ENCODE results near the gene LITAF. TPM values are rescaled to one million over a fixed set of nuclear protein-coding genes. Genes with fewer than 3 reads are reported as not detected.

The LITAF gene
- total and polyA plus RNA-seq, 3 donors from 2014 or later, result 9.9 to 31.5 (median 13.6) TPM

DNA sequence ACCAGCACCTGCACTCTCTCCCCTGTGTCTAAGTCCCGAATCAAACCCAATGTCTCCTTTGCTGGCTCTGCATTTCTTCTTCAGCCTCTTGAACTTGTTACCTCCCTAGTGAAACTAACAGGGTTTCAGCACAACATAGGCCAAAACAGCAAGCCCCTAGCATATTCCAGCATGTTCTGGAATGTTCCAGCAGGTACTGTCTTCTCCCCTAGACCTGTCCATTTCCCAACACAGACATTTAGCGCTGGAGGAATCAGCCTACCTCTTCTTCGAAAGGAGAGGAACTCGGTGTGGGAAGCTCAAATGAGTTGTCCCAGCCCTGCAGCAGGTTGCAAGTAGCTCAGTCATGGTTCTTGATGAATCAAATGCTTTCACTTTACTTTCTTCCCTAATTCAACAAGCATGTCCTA, 47.1 kb downstream of the LITAF start:
- 74 to 78% methylated on average over 4 of the region's 4 CpGs for WGBS, 2 donors
- Histone ChIP-seq H3K4me3 (no peak overlapping the region), H3K4me1 (no peaks in the 10 kb centered on the region), H3K27ac (no peak overlapping the region), H3K27me3 (no peaks in the 10 kb centered on the region), H3K9me3 (no peaks in the 10 kb centered on the region), H3K36me3 (ENCODE audit: low read depth, missing control alignments) (no peaks in the 10 kb centered on the region)
- DNase-seq, result no peak
- TF ChIP-seq CTCF (IDR thresholded peaks at IDR 0.05) (no peak), POLR2A (IDR thresholded peaks at IDR 0.05) (no peak)
- intact Hi-C loops (cut with DNase I; ENCODE audit: low total_unique reads), result no loop called here

DNA sequence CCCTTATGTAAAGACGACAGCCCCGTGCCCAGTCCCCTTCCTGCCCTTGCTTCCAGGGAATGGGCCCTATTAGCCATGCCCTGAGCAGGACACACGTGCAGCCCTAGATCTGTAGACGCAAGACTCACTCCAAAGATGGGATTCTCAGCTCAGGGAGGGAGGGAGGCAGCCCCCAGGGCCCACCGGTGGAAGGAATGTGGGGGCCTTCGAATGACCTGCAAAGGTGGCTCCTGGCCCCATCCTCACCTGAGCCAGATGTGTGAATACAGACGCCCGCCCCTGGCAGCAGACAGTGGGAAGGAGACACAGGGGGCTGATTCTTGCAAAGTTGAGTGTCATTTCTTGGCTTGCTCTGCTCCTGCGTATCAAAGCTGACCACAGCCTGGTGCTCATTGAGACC, 47.8 kb downstream of the LITAF start:
- intact Hi-C loops (cut with DNase I; ENCODE audit: low total_unique reads), result no loop called here
- H3K27ac ChIP-seq, result no peak overlapping the region
- H3K27me3 ChIP-seq, result no peaks in the 10 kb centered on the region
- H3K4me3 ChIP-seq, result no peak overlapping the region
- DNase-seq, result no peak
- no peak for TF ChIP-seq CTCF (IDR thresholded peaks at IDR 0.05)
- no peak for TF ChIP-seq POLR2A (IDR thresholded peaks at IDR 0.05)
- H3K4me1 ChIP-seq, result no peaks in the 10 kb centered on the region
- H3K9me3 ChIP-seq, result no peaks in the 10 kb centered on the region
- 85 to 93% methylated on average over 3 to 9 of the region's 9 CpGs for WGBS, 2 donors
- H3K36me3 ChIP-seq (ENCODE audit: low read depth, missing control alignments), result no peaks in the 10 kb centered on the region

DNA sequence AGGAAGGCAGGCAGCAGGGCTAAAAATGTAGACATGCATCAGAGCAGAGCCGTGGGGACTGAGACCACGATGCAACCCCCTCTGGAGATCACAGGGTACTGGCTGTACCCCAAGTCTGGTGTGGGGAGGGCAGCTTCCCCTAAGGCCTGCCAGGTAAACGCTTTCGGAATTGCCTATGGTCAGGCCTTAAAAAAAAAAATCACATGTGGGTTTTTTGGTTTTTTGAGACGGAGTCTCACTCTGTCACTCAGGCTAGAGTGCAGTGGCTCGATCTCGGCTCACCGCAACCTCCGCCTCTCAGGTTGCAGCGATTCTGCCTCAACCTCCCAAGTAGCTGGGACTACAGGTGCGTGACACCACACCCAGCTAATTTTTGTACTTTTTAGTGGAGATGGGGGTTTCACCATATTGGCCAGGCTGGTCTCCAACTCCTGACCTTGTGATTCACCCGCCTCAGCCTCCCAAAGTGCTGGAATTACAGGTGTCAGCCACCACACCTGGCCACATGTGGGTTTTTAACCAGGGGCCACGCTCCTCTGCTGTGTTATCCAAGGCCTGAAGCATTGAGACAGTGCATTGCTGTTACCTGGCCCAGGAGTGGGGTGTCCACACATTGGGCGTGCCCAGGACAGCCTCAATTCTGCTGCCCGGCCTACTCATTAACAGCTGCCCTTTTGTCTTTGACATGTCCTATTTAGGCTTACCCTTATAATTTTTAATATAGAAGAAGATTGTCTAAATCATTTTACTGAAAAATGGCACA, 50.4 kb downstream of the LITAF start:
- TF ChIP-seq CTCF (IDR thresholded peaks at IDR 0.05), result no peak
- no peak for TF ChIP-seq POLR2A (IDR thresholded peaks at IDR 0.05)

DNA sequence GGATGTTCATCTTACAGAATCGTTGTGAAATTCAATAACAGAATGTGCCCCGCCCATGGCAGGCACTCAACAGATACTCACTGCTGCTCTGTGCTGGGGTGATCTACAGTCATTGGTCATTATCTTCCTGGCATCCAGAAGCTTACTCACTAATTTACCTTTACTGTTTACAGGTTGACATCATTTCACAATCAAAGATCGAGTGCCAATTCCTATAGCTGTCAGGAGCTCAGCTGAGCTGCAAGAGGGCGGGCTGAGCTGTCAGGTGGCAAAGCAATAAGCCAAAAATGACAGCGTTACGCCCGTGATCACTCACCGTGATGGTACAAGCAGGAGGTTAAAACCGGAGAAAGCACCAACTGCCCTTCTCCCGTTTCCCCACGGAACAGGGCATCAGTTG, 51.2 kb downstream of the LITAF start:
- intact Hi-C loops (cut with DNase I; ENCODE audit: low total_unique reads), result no loop called here
- 84 to 87% methylated on average over 11 of the region's 11 CpGs for WGBS, 2 donors
- no peak overlapping the region for H3K4me3 ChIP-seq
- DNase-seq, result no peak
- no peaks in the 10 kb centered on the region for H3K27me3 ChIP-seq
- H3K27ac ChIP-seq, result no peak overlapping the region
- H3K36me3 ChIP-seq (ENCODE audit: low read depth, missing control alignments), result no peaks in the 10 kb centered on the region
- no peaks in the 10 kb centered on the region for H3K9me3 ChIP-seq
- H3K4me1 ChIP-seq, result no peaks in the 10 kb centered on the region
- TF ChIP-seq POLR2A (IDR thresholded peaks at IDR 0.05) (no peak), CTCF (IDR thresholded peaks at IDR 0.05) (no peak)

More for the DNA sequence above, 50.4 kb downstream of the LITAF start:
- H3K36me3 ChIP-seq (ENCODE audit: low read depth, missing control alignments), result no peaks in the 10 kb centered on the region
- no peak for DNase-seq
- no peaks in the 10 kb centered on the region for H3K27me3 ChIP-seq
- 92 to 94% methylated on average over 14 to 15 of the region's 15 CpGs for WGBS, 2 donors
- H3K4me3 ChIP-seq, result no peak overlapping the region
- no peak overlapping the region for H3K27ac ChIP-seq
- intact Hi-C loops (cut with DNase I; ENCODE audit: low total_unique reads), result no loop called here
- no peaks in the 10 kb centered on the region for H3K4me1 ChIP-seq
- H3K9me3 ChIP-seq, result no peaks in the 10 kb centered on the region

DNA sequence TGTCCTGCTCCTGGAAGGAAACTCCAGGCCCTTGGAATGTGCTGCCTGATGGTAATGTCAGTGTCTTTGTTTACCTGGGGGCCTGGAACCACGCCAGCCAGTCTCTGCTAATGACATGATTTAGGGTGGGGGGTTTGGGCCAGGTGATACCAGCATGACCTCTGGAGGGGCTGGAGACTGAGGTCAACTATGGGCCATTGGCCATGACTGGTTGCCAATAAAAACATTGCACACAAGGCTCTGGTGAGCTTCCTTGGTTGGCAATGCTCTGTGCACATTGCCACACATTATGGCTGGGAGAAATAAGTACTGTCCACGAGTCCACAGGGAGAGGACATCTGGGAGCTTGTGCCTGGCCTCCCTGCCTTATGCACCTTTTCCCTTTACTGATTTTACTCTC, 52.5 kb downstream of the LITAF start:
- no peaks in the 10 kb centered on the region for H3K9me3 ChIP-seq
- 68 to 70% methylated on average over 2 of the region's 2 CpGs for WGBS, 2 donors
- TF ChIP-seq POLR2A (IDR thresholded peaks at IDR 0.05), result no peak
- no peak for TF ChIP-seq CTCF (IDR thresholded peaks at IDR 0.05)
- H3K27me3 ChIP-seq, result no peaks in the 10 kb centered on the region
- H3K4me3 ChIP-seq, result no peak overlapping the region
- no peaks in the 10 kb centered on the region for H3K36me3 ChIP-seq (ENCODE audit: low read depth, missing control alignments)
- H3K27ac ChIP-seq, result no peak overlapping the region
- no peak for DNase-seq
- intact Hi-C loops (cut with DNase I; ENCODE audit: low total_unique reads), result no loop called here
- no peaks in the 10 kb centered on the region for H3K4me1 ChIP-seq

Measured in testis (tissue), 3 donors.